Activated CD4-positive, alpha-beta T cell treated with anti-CD3 and anti-CD28 coated beads for 1 hour (primary cell): ENCODE measurements around the gene IDE.
"Not testable (repeated sequence)": the region's sequence is repeated elsewhere in the genome, so short reads cannot be mapped to it uniquely, and the experiment has no call there.

Source experiments
- DNase-seq: peaks from one replicate; pipeline ENCODE4 v3.0.0-alpha.2; 2020

IDE gene

DNA sequence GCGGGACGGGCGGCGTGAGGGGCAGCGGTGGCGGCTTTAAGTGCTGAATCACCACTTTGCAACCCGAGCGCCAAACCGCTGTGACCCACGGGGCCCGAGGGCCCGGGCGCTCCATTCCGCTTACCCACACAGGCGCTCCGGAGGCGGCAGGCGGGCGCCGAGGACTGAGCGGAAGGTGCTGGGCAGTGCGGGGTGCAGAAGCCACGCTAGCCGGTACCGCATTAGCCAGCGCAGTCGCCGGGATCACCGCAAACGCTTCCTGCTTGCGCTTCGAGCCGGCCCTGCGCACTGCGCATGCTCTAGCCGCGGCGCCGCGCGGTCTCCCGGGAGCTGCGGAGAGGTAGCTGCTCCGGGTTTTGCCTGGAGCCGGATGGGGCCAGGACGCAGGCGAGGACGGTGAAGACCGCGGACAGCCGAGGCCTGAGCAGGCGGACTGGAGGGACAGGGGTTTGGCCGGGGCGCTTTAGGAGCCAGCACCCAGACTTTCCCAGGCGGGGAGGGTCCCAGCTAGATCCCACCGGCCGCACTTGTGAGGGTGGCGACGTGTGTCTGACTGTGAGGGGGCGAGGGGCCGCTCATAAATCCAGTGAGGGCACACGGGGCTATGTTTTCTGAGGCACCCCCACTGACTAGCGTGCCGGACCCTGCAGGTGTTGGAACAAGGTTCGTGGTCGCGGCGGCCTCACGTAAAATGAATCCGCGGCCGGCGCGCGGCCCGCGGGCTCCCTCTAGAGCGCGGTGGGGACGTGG lies at the start of gene IDE:
Gene IDE, minus strand, starts transcription at position 296 of the 750 bp plus-strand sequence. Its CDS starts 74 bp downstream, at position 222.
- peak; percentile 67 for DNase-seq

DNA sequence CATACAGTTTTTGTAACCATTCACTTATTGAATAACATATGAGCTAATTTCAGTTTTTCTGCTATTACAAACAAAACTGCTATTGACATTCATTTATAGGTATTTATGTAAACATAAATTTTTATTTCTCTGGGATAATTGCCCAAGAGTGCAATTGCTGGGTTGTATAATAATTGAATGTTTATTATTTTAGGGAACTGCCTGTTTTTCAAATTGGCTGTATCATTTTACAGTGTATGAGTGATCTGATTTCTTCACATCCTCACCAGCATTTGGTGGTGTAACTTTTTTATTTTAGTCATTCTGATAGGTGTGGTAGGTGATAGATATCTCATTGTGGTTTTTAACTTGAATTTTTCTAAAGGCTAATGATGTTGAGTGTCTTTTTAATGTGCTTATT lies 45.5 kb upstream of the IDE start:
- DNase-seq = no peak

DNA sequence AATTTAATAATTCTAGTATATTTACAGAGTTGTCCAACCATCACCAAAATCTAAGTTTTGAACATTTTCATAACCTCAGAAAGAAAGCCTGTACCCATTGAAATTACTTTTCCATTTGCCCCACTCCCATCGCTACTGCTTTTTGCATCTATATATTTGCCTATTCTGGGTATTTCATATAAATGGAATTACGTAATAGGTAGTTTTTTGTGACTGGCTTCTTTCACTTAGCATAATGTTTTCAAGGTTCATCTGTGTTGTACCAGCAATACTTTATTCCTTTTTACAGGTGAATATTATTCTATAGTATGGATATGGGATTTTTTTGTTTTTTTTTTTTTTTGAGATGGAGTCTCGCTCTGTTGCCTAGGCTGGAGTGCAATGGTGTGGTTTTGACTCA lies 41.6 kb upstream of the IDE start:
- DNase-seq = no peak

DNA sequence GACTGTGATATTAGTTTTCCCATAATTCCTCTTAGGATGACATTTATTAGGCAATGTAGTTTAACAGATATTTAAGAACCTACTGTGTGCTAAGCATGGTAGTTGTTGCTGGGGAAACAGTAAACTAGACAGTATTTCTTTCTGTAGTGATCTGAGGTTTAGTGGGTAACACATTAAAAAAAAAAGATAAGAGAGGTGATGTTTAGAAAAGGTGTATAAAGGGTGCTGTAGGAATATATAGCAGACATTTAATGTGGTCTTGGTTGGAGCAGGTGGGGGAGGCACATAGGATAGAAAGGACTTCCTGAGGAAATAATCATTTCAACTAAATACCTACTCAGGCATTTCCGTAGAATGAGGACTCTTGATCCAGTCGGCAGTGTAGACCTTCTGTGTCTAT lies 30.9 kb upstream of the IDE start:
- DNase-seq = no peak

DNA sequence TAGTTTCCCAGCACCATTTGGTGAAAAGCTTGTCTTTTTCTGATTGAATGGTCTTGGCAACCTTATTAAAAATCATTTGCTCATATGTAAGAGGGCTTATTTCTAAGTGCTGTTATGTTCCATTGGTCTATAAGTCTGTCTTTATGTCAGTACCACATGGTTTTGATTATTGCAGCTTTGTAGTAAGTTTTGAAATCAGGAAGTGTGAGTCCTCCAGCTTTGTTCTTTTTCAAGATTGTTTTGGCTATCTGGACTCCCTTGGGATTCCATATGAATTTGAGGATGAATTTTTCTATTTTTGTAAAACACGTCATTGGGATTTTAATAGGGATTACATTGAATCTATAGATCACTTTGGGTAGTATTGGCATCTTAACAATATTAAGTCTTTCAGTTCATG lies 24.4 kb upstream of the IDE start:
- no peak for DNase-seq

DNA sequence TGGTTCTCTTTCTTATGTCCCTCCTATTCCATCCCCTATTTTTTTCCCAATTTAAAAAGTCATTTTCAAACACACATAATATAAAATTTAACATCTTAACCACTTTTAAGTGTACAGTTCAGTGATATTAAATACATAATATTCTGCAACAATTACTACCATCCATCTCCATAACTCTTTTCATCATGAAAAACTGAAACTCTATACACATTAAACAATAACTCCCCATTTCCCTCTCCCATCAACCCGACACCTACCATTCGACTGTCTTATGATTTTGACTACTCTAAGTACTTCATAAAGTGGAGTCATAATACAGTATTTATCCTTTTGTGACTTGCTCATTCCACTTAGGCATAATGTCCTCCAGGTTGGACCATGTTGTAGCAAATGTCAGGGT lies 21.6 kb upstream of the IDE start:
- no peak for DNase-seq

DNA sequence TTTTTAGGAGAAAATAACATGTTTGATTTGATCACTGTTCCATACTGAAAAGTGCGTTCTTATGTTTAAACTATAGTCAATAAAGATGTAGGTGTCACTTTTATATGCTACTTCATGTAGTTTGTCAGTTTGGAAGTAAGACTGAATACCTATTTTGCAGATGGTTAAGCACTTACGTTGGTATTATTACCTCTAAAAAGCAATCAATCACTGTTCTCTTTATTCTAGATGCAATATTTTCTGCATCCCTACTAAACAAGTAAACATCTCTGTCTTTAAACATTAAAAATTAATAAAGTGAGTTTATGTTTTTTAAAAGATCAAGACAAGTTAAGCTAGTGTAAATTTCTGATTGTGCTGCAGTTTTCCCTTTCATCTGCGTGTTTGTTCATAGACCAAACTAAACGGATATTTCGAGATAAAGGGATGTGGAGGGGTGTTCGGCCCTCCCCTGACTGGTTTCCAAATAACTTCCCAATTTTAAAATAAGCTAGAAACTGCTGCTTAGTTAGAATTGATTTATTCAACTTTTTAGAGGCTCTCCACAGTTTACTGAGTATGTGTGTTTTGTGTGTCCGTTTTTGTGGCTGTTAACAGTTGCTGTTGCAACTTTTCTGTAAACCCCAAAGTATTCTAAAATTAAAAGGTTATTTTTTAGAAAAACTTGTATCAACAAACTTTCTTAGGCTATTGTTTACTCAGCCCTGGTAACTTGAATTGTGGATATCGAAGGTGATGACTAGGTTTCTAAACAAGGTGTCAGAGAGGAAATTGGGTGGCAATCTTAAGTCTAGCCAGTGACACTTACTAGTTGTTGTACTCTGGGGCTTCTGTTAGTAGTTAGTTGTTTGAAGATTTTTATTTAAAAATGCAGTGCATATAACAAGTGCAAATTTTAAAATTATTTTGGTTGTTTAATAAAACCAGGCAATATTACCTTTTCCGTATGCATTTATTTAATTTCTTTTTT lies 20.0 kb upstream of the IDE start:
- DNase-seq = no peak

DNA sequence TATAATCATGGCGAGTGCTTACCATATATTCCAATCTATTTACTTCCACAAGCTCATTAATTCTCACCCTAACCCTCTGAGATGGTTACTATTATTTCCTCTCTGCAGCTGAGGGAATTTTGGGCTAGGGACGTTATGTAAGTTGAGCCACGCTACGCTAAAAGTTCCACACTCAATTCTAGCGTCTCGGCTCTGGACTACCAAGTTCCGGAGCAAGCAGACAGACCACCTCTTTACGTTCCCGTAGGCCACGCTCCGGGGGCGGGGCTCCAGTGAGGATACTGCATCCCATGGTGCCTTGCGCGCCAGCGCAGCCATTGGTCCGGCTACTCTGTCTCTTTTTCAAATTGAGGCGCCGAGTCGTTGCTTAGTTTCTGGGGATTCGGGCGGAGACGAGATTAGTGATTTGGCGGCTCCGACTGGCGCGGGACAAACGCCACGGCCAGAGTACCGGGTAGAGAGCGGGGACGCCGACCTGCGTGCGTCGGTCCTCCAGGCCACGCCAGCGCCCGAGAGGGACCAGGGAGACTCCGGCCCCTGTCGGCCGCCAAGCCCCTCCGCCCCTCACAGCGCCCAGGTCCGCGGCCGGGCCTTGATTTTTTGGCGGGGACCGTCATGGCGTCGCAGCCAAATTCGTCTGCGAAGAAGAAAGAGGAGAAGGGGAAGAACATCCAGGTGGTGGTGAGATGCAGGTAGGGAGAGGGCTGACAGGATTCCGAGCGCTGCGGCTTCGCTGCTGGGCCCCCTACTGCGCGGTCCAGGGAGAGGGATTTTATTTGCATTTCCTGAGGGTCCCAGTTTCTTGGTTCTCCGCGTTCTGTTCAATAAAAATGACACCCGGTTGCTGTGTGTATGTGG lies 19.1 kb upstream of the IDE start, which contains the start of gene KIF11:
Gene KIF11, plus strand, starts transcription at position 370 of the 858 bp plus-strand sequence. Its CDS starts 246 bp downstream, at position 616.
- DNase-seq = peak; percentile 91

DNA sequence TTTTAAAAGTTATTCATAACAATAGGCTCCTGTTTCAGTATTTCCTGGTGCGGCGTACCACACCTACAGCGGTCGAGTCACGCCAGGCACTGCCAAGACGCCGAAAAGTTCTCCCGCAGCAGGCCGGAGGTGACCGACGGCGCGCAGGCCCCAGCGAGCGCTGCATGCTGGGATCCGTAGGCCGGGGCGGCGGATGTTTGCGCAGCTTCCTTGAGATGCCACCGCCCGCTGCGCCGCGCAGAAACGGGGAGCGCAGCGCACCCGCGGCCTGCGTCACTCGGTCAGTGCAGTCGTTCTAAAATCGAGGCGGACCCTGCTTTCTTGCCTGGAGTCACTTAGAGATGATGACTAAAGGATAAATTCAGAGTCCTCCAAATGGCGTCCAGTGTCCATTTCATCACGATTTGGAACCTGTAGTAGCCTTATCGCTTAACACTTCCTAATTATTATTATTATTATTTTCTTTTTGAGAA lies 17.7 kb upstream of the IDE start:
- peak; percentile 81 for DNase-seq

DNA sequence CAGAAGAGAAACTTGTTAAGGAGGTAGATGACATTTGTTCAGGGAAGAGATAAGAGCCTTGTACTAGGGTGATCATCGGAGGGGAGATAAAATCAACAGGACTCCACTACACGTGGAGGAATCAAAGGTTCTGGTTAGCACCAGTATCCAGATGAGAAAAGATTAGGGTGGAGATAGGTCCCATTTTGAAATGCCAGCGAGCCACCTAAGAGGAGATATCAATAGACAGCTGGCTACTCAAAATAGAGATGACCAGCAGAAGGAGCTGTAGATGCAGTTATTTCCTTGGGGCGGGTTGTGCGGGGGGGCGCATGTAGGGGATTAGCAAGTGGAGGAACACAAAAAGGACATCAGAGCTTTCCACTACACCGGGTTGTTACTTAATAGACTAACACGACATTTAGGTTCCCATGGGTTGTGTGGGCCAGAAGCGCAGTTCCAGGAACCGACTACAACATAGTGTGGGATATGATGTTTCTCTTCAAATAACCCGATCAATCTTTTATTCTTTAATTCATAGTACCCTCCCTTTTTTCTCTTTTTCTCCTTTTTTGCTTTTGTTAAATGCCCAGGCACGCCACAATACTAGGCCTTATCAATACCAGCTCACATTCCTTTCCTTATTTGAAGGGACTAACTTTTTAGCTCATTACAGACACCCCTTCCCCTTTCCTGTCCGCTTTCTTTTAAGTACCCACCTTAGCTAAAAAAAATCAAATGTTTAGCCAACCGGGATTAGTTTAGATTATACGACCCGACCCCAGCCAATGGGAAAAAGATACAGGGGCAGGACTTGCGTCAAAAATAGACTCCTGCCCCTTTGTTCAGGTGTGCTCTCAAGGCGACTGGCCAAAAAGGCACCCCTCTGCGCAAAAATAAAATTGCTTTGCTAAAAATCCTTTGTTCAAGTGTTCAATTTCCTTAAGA lies 17.0 kb upstream of the IDE start:
- no peak for DNase-seq

DNA sequence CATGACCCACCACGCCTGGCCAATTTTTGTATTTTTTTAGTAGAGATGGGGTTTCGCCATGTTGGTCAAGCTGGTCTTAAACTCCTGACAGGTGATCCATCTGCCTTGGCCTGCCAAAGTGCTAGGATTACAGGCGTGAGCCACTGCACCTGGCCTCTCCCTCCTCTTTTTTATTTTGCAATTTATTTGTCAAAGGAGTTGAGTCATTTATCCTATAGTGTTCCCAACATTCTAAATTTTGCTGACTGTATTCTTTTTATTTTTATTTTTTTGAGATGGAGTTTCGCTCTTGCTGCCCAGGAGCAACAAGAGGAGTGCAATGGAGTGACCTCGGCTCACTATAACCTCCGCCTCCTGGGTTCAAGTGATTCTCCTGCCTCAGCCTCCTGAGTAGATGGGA lies 8.5 kb upstream of the IDE start:
- DNase-seq = not testable (repeated sequence)

DNA sequence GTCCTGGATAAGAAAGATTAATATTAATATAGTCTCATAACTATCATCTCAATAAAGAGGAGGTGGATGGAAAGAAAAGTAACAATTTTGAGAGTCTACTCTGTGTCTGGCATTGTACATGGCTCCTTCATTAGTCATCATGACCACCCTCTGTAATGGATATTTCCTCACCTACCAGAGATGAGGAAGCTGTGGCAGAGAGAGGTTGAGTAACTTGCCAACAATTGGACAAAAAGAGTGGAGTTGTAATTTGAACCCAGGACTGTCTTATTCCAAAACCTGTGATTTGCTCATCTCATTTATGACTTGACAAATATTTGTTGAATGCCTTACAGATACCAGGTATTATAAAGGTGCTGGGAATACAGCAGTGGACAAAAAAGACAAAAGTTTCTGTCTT lies 2.1 kb upstream of the IDE start:
- DNase-seq = no peak

DNA sequence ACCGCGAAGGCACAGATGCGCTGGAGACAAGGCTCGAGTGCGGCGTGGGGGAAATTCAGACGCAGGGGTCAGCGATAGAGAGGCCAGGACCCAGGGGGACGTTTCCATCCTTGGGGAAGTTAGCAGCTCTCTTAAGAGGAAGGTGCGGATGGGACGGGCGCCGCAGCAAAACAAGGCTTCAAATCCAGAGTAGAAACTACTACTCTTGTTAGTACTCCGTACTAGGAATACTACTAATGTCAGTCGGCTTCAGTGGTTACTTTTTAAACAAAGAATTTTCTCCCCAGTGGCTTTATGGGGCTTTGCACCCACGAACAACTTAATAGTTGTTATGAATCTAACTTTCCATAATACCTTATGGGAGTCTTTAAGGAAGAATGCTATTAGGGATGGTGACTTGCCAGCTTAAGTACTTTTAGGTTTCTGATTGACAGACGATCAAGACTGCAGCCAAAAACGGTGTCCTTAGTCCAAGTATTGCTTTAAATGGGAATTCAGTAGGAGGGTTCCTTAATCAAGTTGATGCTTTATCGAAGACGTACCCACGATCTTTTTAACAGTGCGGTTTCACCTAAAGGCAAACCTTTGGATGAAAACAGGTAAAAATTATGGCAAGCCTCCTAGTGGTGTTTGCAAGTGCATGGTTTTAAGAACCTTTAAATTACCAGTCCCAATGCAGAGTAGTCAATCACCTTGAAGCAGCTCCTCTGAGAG lies 812 bp upstream of the IDE start:
- DNase-seq = no peak

DNA sequence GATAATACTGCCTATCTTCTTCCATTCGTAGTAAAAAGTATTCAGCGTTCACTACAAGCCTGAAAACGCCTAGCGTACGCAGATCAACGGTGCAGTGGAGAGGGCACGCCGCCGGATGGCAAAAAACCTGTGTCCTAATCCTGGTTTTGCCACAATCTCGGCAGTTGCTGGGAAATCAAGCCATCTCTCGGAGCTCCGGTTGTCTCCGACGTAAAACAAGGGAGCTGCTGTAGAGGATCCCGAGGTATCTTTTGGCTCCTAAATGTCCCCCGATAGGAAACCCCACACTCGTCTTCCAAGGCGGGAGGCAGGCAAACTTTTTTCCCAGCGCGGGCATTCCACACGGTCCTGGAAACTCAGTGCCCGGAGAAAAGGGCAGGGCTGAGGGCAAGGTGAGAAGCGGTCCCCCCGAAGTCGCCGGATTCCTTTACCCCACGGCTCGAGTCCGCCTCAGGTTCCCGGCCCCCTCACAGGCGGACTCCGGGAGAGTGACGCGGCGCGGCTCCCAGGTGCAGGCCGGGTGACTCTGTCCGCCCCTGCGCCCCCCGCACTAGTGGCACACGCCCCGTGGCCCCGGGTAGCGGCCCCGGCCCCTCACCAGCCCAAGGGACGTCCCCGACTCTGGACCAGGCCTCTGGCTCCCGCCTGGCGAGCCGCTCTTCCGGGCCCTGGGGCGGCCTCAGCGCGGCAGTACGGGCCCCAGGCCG lies 649 bp downstream of the IDE start:
- peak; percentile 10 for DNase-seq

DNA sequence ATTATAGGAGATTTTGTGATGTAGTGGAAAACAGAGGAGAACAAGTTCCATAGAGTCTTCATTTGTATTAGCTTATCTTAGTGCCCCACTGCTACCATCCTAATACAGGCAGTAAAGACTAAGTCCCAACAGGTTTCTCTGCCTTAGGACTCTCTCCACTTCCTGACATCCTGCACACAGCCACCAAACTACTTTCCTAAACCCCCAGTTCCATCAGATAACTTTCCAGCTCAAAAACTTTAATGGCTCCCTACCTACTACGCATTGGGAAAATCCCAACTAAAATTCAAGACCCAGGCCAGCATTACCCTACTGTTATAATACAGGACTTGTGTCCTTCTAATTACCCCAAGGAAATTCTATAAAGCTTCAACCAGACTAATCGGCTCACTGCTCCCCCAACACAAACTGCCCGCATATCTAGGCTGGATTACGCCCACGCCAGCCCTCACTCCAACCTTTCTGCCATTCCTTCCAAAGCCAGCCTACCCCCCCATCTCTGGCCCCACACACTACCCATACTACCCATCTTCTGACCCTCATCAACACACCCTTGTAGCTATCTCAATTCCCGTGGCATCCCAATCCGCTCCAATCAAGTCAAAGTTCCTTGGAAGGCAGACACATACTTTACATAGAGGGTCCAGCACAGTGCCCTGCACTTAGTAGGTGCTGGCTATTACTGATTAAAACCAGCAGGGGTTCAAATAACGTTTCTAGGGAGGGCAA lies 1.4 kb downstream of the IDE start:
- DNase-seq = no peak

DNA sequence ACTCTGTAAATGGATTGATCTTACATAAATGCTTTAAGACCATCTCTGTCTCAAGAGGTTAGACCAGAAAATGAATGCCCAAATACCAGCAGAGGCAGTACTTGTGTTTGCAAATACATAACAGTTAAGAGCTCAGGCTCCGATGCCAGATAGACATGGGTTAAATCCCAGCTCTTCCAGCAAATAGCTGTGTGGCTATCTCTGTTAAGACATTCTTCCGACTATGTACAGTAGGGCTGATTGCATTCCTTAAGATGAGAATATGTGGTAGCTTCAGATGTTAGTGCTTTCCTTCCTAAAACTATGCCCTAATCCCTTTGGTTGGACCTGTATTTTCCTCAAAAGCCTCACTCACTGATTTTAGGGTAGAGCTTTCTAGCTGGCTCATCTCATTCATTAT lies 2.2 kb downstream of the IDE start:
- no peak for DNase-seq

DNA sequence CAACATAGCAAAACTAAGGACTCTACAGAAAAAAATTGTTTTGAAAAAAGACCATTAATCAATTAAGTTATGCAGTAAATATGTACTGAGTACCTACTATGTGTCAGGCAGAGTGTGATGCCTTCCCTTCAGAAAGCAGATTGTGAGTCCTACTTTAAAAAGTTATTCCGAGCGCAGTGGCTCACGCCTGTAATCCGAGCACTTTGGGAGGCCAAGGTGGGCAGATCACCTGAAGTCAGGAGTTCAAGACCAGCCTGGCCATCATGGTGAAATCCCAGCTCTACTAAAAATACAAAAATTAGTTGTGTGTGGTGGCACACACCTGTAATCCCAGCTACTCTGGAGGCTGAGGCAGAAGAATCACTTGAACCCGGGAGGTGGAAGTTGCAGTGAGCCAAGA lies 4.2 kb downstream of the IDE start:
- DNase-seq = not testable (repeated sequence)

DNA sequence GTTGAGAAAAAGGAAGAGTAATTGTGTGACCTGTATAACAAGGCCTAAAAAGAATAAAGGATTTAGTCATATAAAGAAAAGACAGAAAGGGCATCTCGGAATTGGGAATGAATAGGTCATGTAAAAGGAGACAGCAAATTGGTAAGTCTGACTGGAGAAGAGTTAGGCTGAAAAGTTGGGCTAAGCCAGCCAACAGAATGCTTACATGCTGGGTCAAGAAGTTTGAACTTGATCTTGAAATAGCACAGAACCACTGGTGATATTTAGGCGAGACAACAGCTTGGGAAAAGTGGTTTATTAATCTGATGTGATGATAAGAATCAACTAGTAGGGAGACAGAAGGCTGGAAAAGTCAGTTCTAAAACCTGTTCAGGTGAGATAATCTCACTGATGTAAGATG lies 4.8 kb downstream of the IDE start:
- no peak for DNase-seq

DNA sequence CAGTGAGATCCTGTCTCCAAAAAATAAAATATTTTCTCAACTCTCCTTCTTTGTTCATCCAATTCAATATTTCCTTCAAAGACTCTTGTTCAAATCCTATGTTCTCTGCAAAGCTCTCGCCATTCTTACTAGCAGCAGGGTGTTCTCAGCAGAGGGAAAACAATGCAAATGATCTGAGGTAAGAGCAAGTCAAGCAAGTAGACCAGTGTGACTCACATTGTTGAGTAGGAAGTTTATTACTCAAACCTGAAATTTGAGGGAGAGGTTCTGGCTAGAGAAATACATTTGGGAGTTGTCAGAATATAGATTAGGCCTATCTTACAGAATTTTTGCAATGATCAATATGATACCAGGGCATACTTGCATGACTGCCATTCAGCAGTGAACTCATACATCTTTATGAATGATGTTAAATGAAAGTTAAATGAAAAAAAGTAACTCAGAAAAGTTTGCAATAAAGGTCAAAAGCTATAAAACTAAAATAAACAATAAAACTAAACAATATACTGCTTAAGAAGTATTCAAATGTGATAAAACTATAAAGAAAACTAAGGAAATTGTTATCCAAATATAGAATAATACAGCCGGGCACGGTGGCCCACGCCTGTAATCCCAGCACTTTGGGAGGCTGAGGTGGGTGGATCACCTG lies 5.8 kb downstream of the IDE start:
- DNase-seq = no peak
